PC-9 (cell line): ENCODE results near the gene KIF6.

ENCODE experiments used
- CTCF ChIP-seq: fragments of 200-600 bp; sonication (generic); conservative IDR thresholded peaks from 2 replicates; pipeline ENCODE4 v1.6.1; 2017; ENCODE audit warnings: mixed run types, antibody characterized with exemption, mild to moderate bottlenecking, moderate library complexity
- EZH2 ChIP-seq: fragments of 200-600 bp; sonication (generic); IDR thresholded peaks from 2 replicates; pipeline ENCODE4 v1.8.0; 2017; ENCODE audit warnings: antibody characterized with exemption, low read depth

GRCh38 chr6:39567091-39567490 is 158.1 kb downstream of the KIF6 start:
- TF ChIP-seq CTCF (no peak), EZH2 (no peak)
